ELR (cell line): ENCODE results near the gene SNX5.

Experiments used
- DNase-seq: peaks from one replicate; pipeline ENCODE4 v3.0.0-alpha.2; 2015; ENCODE audit warnings: low read depth

Gene SNX5

DNA sequence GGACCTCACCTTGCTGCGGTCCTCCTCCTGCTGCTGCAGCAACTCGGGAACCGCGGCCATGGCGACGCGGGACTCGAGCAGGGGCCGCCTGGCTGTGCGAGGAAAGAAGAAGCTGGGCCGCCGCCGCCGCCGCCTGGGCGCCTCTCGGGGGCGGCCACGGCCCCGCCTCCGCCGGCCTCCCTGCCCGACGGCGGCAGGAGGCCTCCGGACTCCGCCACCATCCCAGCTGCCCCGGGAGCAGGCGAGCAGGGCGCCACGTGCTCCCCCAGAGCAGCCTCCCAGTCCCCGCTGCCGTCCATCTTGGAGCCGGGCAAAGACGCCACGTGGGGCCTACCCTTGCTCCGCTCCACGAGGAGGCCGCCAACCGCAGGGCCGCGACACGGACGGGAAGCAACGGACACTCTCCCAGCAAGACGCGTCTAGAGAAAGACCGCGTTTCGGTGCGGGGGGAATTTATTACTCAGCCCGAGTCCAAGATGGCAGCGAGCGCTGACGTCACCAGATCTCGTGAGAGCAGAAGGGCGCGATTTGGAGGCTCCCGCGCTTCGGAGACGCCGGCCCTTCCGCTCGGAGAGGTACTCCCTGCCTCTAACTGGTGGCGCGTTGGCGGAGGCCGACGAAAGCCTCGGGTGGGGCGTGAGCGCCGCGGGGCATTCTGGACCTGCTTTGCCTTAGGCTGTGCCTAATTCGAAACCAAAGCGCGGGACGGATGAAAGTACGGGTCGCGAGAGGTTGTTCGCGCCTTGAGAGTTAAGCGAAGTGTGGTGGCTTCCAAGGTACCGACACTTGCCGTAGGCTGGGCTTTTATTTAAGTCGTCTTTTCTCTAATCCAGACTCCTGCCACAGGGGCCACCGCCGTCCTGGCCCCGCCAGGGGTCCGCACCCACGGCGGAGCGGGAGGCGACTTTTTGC, at the start of gene SNX5, which contains the start of gene MGME1:
TSS of gene SNX5 (minus strand) at position 429 of the 912 bp plus-strand sequence. CDS start at position 60, 369 bp downstream.
TSS of gene MGME1 (plus strand) at position 653 of the 912 bp plus-strand sequence. CDS start 842 bp downstream, outside the sequence.
- peak; percentile 99 for DNase-seq

DNA sequence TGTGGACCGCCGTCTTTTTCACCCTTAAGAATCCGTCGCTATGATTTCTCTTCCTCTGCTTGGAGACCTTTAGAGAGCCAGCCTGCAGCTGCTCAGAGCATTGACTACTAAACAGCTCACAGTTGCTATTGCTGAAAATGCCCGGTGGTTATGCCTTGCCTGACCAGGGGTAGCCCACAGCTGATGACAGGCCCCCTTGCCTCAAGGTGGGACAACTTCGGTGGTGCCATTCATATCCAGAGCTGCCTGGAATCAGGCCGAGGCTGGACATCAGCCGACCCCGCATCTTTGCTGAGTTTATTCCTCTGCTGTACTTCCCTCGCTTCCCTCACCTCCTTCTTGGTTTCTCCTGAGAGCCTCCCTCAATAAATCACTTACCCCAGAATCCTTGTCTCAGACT, 49.5 kb upstream of the SNX5 start:
- no peak for DNase-seq

GRCh38 chr20:18016772-18017171, 48.2 kb upstream of the SNX5 start:
- no peak for DNase-seq

DNA sequence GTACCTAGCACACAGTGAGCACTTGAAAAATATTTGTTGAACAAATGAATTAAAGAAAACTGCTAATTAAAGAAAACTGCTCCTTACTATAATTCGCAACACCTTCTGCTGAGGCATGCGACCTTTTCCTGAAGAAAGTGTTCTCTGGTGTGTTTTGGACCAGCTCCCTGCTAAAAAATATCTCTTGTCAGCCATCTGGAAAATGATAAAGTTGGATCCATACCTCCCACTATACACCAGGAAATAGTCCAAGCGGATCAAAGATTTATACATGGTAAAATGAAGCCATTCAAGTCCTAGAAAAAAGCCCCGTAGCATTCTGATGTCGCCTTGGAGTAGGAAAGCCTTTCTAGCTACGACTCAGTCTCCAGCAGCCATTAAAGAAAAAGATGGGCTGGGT, 45.8 kb upstream of the SNX5 start:
- DNase-seq = no peak

GRCh38 chr20:18012901-18013300, 44.3 kb upstream of the SNX5 start:
- no peak for DNase-seq

GRCh38 chr20:18011951-18012645, 43.5 kb upstream of the SNX5 start:
- DNase-seq = no peak

DNA sequence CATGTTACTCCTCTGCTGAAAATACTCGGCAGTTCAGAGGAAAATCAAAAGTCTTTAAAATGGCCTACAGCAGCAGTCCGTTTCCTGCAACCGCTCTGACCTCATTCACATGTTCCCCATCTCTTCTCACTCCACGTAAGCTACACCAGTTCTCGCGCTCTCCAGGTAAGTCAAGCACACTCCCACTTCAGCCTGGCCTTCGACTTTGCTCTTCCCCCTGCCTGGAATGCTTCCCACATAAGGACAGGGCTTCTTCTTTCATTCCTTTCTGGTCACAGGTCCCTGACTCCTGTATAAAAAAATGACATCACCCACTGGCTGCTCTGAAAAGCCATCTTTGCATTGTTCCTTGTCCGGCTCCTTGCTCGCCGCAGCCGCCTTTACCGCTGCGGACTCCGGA, 42.9 kb upstream of the SNX5 start:
- DNase-seq = no peak

- no peak for DNase-seq
Observed at GRCh38 chr20:18009116-18009515, 40.5 kb upstream of the SNX5 start.

GRCh38 chr20:18007534-18008292, 39.1 kb upstream of the SNX5 start:
- no peak for DNase-seq

GRCh38 chr20:18006684-18007083, 38.1 kb upstream of the SNX5 start:
- DNase-seq = no peak

DNA sequence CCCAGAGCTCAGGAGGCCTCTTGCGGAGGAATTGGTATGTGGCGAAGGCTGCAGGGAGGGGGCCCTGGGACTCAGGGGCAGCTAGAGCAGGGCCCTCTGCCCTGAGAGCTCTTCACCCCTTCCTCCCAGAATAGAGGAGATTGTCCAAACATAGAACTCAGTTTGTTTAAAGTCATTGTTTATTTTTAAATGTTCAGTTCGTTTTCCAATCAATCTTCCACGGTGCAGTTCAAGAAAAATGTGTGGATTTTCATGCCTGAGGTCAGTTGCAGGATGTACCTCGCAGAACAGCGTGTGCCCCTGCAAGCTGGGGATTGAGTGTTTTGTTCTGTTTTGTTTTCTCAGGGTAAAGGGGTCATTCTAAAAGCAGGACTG, 37.4 kb upstream of the SNX5 start:
- DNase-seq = no peak

GRCh38 chr20:18005170-18005989, 36.8 kb upstream of the SNX5 start:
- DNase-seq = no peak

GRCh38 chr20:18004384-18005031, 35.9 kb upstream of the SNX5 start:
- no peak for DNase-seq

DNA sequence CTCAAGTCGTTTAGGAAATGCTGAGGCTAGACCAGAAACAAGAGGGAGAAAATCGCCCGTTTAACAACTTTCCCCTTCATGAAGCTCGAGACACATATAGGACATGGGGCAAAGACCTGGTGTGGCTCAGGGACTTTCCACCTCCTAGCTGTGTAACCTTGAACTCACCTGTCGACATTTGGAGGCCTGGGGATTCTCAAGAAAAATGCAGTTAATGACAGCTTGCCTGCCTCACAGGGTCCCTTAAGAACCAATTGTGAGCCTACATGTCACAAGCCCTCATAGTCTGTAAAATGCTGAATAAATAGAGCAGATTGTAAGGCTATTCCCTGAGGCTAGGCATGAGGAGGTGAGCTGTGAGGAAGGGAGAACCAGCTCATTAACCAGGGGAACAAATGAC, 35.3 kb upstream of the SNX5 start:
- no peak for DNase-seq

- peak; percentile 21 for DNase-seq
Observed at GRCh38 chr20:18001131-18001921, 32.7 kb upstream of the SNX5 start.

- no peak for DNase-seq
Observed at GRCh38 chr20:17999566-17999965, 31.0 kb upstream of the SNX5 start.

DNA sequence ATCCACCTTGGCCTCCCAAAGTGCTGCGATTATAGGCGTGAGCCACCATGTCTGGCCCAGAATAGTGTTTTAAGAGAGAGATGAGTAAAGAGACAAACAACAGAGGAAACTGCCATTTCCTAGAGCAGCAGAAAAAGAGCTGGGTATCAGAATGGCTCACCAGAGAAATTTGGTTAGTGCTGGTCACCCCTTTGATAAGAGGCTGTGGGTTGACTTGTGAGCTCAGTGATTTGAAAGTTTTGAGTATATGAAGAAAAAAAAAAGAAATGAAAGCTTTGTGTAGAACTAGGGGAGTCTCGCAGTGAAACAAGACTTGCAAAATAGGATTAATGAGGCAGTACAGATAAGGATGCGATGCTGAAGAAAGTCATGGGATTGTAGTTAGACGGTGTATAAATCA, 29.9 kb upstream of the SNX5 start:
- no peak for DNase-seq

- DNase-seq = peak; percentile 77
Observed at GRCh38 chr20:17995967-17996819, 27.6 kb upstream of the SNX5 start.

- no peak for DNase-seq
Observed at GRCh38 chr20:17993546-17993945, 25.0 kb upstream of the SNX5 start.
